Upper lobe of right lung (tissue), 1 donor: ENCODE measurements around the gene SYCP1. TPM values are rescaled to one million over a fixed set of nuclear protein-coding genes. Genes with fewer than 3 reads are reported as not detected.

Source experiments
- total RNA-seq: library from RNA; stranded (reverse); fragmentation: NEBNext Ultra II Directional; extraction: Animal tissue kit (Norgen Biotek cat#: 25700); gene quantifications from one replicate; pipeline ENCODE4 v1.2.1, GENCODE V29; 2021
- donor health status: DM: no; HTN: yes; CAD: no; lungs with severe emphysema.

Gene SYCP1
- total RNA-seq, 1 donor from 2014 or later: not detected

Other genes with a start within 250 kb of the SYCP1 start
- 2.3 TPM for gene DENND2C, start 184.8 kb upstream of the SYCP1 start, total RNA-seq
- gene AMPD1, start 159.3 kb upstream of the SYCP1 start, total RNA-seq: not detected
- 26.5 TPM for gene NRAS, start 138.1 kb upstream of the SYCP1 start, total RNA-seq
- gene CSDE1, start 96.9 kb upstream of the SYCP1 start, total RNA-seq: 551 TPM
- 31.2 TPM for gene SIKE1, start 74.2 kb upstream of the SYCP1 start, total RNA-seq
- not detected for gene TSHB, start 175.0 kb downstream of the SYCP1 start, total RNA-seq
- 6.1 TPM for gene TSPAN2, start 234.6 kb downstream of the SYCP1 start, total RNA-seq